HL-60/S4 (cell line): Measurements from ENCODE around the gene ARID5A.

Source experiments
- in situ Hi-C: fragments of 300-500 bp; cut with MboI; formaldehyde crosslinking; loops from 2 replicates; pipeline ENCODE4 v1.14.3; 2022; ENCODE audit warnings: low sequenced_read_pairs

Gene ARID5A

GRCh38 chr2:96537734-96538486 lies 1.4 kb downstream of the ARID5A start:
- in situ Hi-C loops: no loop called here

DNA sequence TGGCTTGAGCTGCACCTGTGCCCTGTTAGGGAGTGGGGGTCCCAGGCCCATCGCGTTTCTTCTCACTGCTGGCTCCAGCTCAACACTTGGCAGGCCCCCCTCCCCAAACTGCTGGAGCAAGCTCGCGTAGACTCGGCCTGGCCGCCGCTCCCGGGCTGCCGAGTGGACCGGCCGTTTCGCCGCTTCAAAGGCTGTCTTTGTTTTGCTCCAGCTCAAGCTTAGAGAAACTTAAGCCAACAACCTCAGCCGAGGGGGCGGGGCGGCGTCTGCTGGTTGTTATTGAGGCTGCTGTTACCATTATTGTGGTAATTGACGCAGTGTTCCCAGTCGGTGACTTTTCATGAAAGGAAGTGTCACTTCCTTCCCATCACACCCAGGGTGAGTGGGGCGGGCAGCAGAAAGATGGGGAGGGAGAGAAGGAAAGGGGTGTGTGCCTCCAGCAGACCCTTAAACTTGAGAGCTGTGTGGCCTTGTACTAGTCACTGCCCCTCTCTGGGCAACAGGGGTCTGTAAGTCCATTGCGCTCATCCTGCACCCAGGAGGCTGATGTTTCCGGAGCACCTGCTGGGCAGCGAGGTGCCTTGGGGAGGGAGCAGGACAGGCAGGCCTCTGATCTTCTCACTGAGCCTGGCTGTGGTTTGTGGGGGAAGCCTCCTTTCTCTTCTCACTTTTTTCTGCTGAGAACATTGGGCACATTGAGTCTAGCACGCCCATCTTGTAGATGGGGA lies 2.1 kb downstream of the ARID5A start:
- in situ Hi-C loops: no loop called here

- in situ Hi-C loops: no loop called here
These were observed 2.8 kb downstream of the ARID5A start for GRCh38 chr2:96539215-96539920.

DNA sequence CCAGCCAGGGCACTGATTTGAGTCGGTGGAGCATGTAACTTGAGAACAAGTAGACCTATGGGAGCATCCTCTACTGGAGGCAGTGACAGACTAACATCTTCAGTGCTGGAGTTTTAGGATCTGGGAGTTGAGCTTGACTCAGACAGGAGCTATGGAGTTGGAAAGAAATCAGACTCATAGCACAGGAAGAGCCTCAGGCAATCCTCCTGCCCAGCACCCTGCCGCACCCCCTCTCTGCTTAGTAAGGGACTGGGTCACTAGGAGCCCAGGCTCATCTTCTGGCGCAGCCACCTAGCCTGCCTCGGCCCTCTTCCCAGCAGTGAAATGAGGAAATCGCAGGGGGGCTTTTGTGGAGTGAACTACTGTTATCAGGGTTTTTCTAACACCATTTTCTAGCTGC lies 3.6 kb downstream of the ARID5A start:
- in situ Hi-C loops: no loop called here

DNA sequence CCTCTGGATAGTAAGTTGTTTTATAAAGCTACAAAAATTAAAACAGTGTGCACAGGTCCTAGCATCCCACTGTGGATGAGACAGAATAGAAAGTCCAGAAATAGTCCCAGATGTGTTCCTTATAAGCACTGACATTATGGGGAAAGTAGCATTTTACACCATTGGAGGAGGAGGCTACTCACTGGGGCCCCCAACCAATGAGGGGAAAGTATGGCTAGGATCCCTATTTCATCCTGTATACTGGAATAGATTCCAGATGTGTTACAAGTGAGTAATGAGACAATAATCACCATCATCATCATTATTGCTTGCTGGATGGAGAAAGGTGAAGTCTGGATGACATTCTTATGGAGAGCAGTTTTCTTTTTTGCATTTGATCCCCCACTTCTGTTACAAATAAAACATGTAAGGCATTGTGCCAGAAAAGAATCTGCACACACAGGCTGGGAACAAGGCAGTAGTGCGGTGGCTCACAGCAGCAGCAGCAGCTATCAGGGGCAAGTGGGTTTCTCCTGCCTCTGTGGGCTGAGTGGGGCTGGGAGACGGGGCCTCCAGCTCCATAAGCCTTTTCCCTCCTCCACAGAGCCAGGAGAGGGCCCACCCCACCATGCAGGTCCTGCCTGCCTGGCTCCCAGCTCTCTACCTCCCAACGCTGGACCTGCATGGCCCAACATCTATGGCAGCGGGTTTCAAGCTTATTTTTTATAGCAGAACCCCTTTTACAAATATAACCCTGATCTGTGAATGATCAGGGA lies 5.0 kb downstream of the ARID5A start:
- in situ Hi-C loops: no loop called here

DNA sequence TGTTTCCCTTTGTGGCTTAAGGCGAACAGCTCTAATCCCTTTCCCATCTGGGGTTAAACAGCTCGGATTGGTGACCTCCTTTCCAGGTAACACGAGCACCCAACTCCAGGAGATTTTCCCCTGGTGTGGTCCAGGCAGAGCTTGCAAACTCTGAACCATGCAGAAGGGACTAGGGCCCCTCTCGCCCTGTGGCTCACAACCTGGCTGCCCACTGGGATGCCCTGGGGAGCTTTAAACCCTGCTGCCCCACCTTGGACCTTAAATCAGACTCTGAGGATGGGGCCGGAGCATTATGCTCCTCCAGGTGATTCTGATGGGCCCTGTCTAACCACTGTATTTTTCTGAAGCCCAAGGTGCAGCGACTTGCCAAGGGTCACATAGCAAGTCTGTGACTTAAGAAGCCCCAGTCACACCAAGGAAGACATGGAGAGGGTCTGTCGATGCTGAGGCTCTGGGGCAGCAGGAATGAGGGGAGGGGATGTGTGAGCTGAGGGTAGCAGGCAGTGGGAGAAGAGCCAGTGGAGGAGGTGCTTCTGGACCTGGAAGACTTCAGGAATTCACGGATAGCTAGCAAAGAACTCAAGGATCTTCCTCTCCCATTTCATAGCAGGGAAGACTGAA lies 5.9 kb downstream of the ARID5A start:
- in situ Hi-C loops: no loop called here

DNA sequence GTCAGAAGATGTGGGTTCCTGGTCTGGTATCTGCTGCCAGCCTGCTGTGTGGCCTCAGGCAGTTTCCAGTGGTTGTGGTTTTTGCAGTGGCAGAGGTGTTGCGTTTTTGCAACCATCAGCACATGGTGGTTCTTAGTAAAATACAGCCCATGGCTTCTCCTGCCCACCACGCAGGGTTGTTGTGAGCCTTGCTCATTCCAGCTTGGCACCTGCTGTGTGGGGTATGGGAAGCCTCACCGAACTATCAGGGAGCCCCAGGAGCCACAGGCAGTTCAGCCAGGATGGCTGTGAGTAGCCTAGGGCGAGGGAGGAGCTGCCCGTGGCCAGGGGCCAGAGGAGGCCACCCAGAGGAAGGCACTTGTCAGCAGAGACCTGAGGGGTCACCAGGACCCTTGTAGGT lies 9.8 kb downstream of the ARID5A start:
- in situ Hi-C loops: no loop called here

- in situ Hi-C loops: no loop called here
These were observed 10.2 kb downstream of the ARID5A start for GRCh38 chr2:96546797-96547196.

DNA sequence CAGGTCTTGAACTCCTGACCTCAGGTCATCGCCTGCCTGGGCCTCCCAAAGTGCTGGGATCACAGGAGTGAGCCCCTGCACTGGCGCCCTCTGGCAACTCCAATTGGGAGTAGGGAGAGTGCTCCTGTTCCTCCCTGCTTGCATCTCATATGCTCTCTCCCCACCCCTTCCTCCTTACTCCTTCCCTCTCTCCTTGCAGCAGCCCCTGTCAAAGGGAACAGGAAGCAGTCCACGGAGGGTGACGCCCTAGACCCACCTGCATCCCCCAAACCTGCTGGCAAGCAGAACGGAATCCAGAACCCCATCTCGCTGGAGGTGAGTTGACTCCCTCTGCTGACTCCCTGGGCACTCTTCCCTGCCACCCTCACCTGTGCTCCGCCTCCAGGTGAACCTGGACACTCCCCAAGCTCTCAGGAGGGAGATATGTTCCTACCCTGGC lies 10.7 kb downstream of the ARID5A start:
- in situ Hi-C loops: no loop called here

DNA sequence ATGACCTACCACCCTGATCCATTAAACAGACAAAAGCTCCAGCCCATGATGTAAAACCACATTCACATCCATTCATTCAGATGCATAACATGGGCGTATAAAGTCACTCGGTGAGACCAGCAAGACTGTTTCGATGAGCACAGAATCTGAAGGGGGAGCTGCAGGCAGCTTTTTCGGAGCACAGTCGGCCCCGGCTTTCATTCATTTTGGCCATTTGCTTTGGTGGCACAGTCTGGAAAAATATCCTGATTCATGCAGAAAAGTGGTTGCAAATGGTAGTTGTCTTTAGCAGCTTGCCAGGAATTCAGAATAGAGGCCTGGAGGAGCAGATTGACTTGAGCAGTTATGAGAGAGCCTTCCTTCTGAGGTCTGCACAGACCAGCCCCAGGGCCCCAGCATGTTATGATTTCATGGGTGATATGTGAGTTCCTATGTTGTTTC lies 11.2 kb downstream of the ARID5A start:
- in situ Hi-C loops: no loop called here

- in situ Hi-C loops: no loop called here
These were observed 12.3 kb downstream of the ARID5A start for GRCh38 chr2:96548558-96549465.

DNA sequence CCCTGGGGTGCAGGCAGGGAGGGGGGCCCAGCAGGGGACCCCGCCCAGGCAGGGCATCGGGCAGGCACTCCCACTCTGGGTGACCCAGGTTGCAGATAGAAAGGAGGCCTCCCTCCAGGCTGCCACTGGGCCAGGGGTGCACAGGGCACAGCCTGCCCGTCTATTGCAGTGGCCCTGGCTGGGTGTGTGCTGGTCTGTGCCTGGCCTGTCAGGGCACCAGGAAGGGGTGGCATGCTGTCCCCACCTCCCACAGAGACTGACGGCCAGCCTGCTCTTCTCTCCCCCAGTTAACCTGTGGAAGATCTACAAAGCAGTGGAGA lies 12.9 kb downstream of the ARID5A start:
- in situ Hi-C loops: no loop called here

- in situ Hi-C loops: no loop called here
These were observed 13.6 kb downstream of the ARID5A start for GRCh38 chr2:96549967-96550786.

- in situ Hi-C loops: no loop called here
These were observed 14.4 kb downstream of the ARID5A start for GRCh38 chr2:96550787-96551604.

DNA sequence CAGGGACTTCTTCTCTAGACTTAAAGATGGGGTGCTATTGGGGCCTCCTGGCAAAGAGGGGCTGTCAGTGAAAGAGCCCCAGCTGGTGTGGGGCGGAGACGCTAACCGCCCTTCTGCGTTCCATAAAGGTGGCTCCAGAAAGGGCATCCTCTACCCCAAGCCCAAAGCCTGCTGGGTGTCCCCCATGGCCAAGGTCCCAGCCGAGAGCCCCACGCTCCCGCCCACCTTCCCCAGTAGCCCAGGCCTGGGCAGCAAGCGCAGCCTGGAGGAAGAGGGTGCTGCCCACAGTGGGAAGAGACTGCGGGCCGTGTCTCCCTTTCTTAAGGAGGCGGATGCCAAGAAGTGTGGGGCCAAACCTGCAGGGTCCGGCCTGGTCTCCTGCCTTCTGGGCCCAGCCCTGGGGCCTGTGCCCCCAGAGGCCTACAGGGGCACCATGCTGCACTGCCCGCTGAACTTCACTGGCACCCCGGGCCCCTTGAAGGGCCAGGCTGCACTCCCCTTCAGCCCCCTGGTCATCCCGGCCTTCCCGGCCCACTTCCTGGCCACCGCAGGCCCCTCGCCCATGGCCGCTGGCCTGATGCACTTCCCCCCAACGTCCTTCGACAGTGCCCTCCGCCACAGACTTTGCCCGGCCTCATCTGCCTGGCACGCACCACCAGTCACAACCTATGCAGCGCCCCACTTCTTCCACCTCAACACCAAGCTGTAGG lies 15.2 kb downstream of the ARID5A start:
- in situ Hi-C loops: no loop called here

DNA sequence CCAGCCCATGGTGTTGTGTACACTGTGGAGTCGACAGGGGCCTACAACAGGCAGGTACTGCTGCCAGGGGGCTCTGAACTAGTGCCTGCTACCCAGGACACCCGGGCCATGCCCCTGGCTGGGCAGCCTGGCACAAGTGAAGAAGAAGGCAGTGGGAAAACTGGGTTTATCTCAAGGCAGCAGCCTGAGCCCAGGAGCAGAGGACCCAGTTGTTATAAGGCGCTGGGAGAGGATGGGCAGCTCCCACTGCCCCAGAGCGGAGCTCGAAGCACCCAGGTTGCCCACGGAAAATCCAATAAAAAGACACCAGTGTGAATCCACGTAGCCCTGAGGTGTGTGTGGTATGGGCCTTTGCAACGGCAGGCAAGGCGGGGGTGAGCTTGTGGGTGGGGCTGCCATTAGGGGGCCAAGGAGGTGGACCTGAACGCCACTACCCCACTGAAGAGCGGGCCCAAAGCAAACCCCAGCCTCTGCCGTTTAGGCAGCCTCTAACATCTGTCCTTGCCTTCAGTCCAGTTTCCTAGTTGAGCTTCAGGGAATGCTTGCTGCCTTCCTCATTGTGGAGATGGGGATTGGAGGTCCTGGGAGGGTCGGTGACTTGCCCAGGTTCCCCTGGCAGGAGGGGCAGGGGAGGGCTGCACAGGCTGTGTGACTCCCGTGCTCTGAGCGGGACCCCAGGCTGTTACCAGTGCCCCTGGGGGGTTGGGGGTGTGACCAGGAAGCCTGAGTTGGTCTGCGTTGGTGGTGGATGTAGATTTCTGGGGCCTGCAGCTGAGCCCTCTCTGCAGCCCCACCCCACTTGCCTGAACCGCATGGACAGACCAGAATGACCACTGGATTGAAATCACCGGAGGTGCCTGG lies 16.0 kb downstream of the ARID5A start:
- in situ Hi-C loops: no loop called here
